ENCODE measurements around the gene AUTS2. TPM values are rescaled to one million over a fixed set of nuclear protein-coding genes. Genes with fewer than 3 reads are reported as not detected.

AUTS2 gene
- total and polyA plus RNA-seq, 2 of the 8 experiments (the other 6 are each of a cell fraction or from before 2014, with no cell fraction given): 25.9 to 101 TPM

- TF ChIP-seq KDM4A (IDR thresholded peaks at IDR 0.05; ENCODE audit: low read depth, low read length, severe bottlenecking): no peak
- TF ChIP-seq MAFK (IDR thresholded peaks at IDR 0.05; ENCODE audit: low read depth, low read length): no peak
Observed at GRCh38 chr7:69880840-69881239, 282.6 kb downstream of the AUTS2 start (continued).
